Measurements from ENCODE around the gene ROR1. TPM values are rescaled to one million over a fixed set of nuclear protein-coding genes. Genes with fewer than 3 reads are reported as not detected.

ROR1 gene
- total and polyA plus RNA-seq, 2 donors (not counting 3 experiments of a cell fraction or from before 2014, with no cell fraction given) = 2.6 to 3.5 TPM

DNA sequence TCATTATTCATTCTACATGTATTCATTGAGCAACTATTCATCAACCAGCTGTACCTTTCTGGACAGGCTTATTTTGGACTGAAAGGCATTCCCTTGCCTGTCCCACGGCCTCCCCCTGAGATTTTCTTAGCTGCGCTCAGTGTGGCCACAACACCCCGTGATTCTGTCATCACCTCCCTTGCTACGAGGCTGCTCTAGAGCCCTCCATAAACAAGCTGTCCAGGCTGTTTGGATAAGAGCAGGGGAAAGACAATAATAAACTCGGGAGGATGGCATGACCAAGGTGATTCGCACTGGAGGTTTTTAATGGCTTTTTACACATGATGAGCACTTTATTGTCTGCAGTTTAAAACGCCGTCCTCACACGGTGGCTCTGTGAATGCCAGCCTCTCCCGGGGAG, 139.7 kb downstream of the ROR1 start:
- Histone ChIP-seq H2AFZ (ENCODE audit: low read depth, low read length) (no peak overlapping the region), H3K9me3 (replicated peaks; ENCODE audit: control insufficient read depth, insufficient read depth, low read length) (no peaks in the 10 kb centered on the region), H3K9me1 (replicated peaks; ENCODE audit: control insufficient read depth, extremely low read depth, insufficient read depth, low read length) (no peaks in the 10 kb centered on the region), H3K79me2 (ENCODE audit: control insufficient read depth, insufficient read depth, low read length) (no peaks in the 10 kb centered on the region), H3K4me3 (replicated peaks in 1 of 3; ENCODE audit: insufficient read depth in 1 of 3, low read depth in 1 of 3, low read length in 3 of 3) (no peak overlapping the region), H3K27me3 (ENCODE audit: control insufficient read depth in 2 of 2, insufficient read depth in 2 of 2, low read length in 2 of 2) (peaks cover 5 to 6% of the 10 kb centered on the region in 2 experiments), H3K9ac (replicated peaks; ENCODE audit: extremely low read depth, insufficient read depth, low read length) (no peak overlapping the region), H4K20me1 (replicated peaks; ENCODE audit: control insufficient read depth, extremely low read depth, insufficient read depth, low read length) (no peaks in the 10 kb centered on the region), H3K36me3 (ENCODE audit: control insufficient read depth in 2 of 2, extremely low read depth in 1 of 2, insufficient read depth in 2 of 2, low read length in 2 of 2) (no peaks in the 10 kb centered on the region), H3K4me2 (ENCODE audit: insufficient read depth, low read length) (no peak overlapping the region), H3K27ac (ENCODE audit: insufficient read depth, low read depth, low read length) (no peak overlapping the region), H3K4me1 (ENCODE audit: control insufficient read depth, extremely low read depth, insufficient read depth, low read length) (no peaks in the 10 kb centered on the region)
- intact Hi-C loops (cut with micrococcal nuclease) = no loop called here
- POLR2A ChIA-PET = no interaction called here
- FAIRE-seq (no peak), DNase-seq (ENCODE audit: low read depth, low spot score) (no peak)
- CTCF ChIA-PET = interaction anchor here (0.8 to 5.5 kb wide), 6 partner anchors 9 to 250 kb away, joined by 3 to 102 read pairs (median 12); partner anchors contain the start of gene ROR1
- no TSS peak for BruUV-seq (replicated peaks)
- TF ChIP-seq GATA2 (IDR thresholded peaks at IDR 0.05; ENCODE audit: insufficient read depth, insufficient read length, low read depth, low read length) (no peak), EZH2 (IDR thresholded peaks at IDR 0.05; ENCODE audit: borderline replicate concordance, low read depth, low read length, severe bottlenecking) (no peak), POLR2A (IDR thresholded peaks at IDR 0.05; ENCODE audit: low read depth, low read length) (no peak), MAX (IDR thresholded peaks at IDR 0.05; ENCODE audit: insufficient read depth, insufficient read length) (no peak), JUN (IDR thresholded peaks at IDR 0.05; ENCODE audit: borderline replicate concordance, insufficient read depth, insufficient read length, low read depth) (no peak), MYC (IDR thresholded peaks at IDR 0.05; ENCODE audit: low read depth, low read length) (no peak), POLR2AphosphoS5 (IDR thresholded peaks at IDR 0.05; ENCODE audit: insufficient read depth, low read depth, low read length) (no peak), FOS (IDR thresholded peaks at IDR 0.05; ENCODE audit: borderline replicate concordance, insufficient read depth, low read length) (no peak)
- TF ChIP-seq, protein P1, sequence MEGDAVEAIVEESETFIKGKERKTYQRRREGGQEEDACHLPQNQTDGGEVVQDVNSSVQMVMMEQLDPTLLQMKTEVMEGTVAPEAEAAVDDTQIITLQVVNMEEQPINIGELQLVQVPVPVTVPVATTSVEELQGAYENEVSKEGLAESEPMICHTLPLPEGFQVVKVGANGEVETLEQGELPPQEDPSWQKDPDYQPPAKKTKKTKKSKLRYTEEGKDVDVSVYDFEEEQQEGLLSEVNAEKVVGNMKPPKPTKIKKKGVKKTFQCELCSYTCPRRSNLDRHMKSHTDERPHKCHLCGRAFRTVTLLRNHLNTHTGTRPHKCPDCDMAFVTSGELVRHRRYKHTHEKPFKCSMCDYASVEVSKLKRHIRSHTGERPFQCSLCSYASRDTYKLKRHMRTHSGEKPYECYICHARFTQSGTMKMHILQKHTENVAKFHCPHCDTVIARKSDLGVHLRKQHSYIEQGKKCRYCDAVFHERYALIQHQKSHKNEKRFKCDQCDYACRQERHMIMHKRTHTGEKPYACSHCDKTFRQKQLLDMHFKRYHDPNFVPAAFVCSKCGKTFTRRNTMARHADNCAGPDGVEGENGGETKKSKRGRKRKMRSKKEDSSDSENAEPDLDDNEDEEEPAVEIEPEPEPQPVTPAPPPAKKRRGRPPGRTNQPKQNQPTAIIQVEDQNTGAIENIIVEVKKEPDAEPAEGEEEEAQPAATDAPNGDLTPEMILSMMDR (IDR thresholded peaks at IDR 0.05; ENCODE audit: extremely low read depth in 1 of 2, insufficient read depth in 1 of 2, low read depth in 1 of 2, low read length in 2 of 2) = no peak
- dilution Hi-C loops (cut with MboI; ENCODE audit: extremely low pct_ligation_motif_present, low sequenced_read_pairs) = no loop called here

Measured in endothelial cell of umbilical vein (primary cell).